Endothelial cell of umbilical vein (primary cell): ENCODE data around the gene RAB43. TPM values are rescaled to one million over a fixed set of nuclear protein-coding genes. Genes with fewer than 3 reads are reported as not detected.

Source experiments
- BruUV-seq: library from RNA; stranded (reverse); fragments of 400-500 nt; replicated peaks from 2 replicates; lab custom pipeline; 2021; lab: Mats Ljungman, UMichigan
- CTCF ChIA-PET: fragments of 300-600, 350-600 bp; sonication (Branson Sonifier 250); formaldehyde crosslinking; loops from one replicate; lab custom pipeline; 2021; ENCODE audit warnings: antibody characterized with exemption, inconsistent platforms; lab: Charles Lee
- POLR2A ChIA-PET: fragments of 300-600, 350-600 bp; sonication (Branson Sonifier 250); formaldehyde crosslinking; loops from one replicate; lab custom pipeline; 2021; ENCODE audit warnings: antibody characterized with exemption, inconsistent platforms; lab: Charles Lee
- DNase-seq: peaks from one replicate; pipeline ENCODE4 v3.0.0-alpha.2; 2011; ENCODE audit warnings: low read depth, low spot score
- FAIRE-seq: peaks from 2 replicates; lab custom pipeline; 2011; peaks lifted over from hg19 to GRCh38; lab: Jason Lieb, UNC
- H2AFZ ChIP-seq: 2 replicates; pipeline ENCODE4 v1.6.0; 2012; ENCODE audit warnings: low read depth, low read length, control low read depth, inconsistent platforms
- H3K27ac ChIP-seq: 2 replicates; pipeline ENCODE4 v1.5.1; 2011; ENCODE audit warnings: low read depth, mild to moderate bottlenecking, control low read depth, low read length, moderate library complexity; ENCODE audit not compliant: insufficient read depth
- H3K27me3 ChIP-seq, 2 experiments: 2 replicates each; pipeline versions ENCODE4 v1.6.0 to v1.6.1; 2011; ENCODE audit warnings: low read length in 2 of 2, mixed read lengths in 1 of 2; ENCODE audit not compliant: control insufficient read depth in 2 of 2, insufficient read depth in 2 of 2
- H3K36me3 ChIP-seq, 2 experiments: 2 replicates in 1 of 2; 3 replicates in 1 of 2; pipeline ENCODE4 v1.5.1; 2011; ENCODE audit warnings: low read length in 2 of 2, mild to moderate bottlenecking in 1 of 2, moderate library complexity in 1 of 2; ENCODE audit not compliant: control insufficient read depth in 2 of 2, insufficient read depth in 2 of 2; ENCODE audit errors: extremely low read depth in 1 of 2
- H3K4me1 ChIP-seq: 3 replicates; pipeline ENCODE4 v1.5.1; 2011; ENCODE audit warnings: mild to moderate bottlenecking, low read length; ENCODE audit not compliant: control insufficient read depth, insufficient read depth; ENCODE audit errors: extremely low read depth
- H3K4me2 ChIP-seq: 2 replicates; pipeline ENCODE4 v1.6.1; 2011; ENCODE audit warnings: low read length, control low read depth, mixed read lengths; ENCODE audit not compliant: insufficient read depth
- H3K4me3 ChIP-seq, 3 experiments: fragments of 200-600 bp in 1 of 3; sonication (generic), shearing (Covaris generic) in 1 of 3; replicated peaks in 1 of 3; 2 replicates each; pipeline ENCODE4 v1.5.1; 2011 to 2016; ENCODE audit warnings: control low read depth in 3 of 3, low read length in 3 of 3, mild to moderate bottlenecking in 2 of 3, inconsistent platforms in 1 of 3, low read depth in 1 of 3, moderate library complexity in 1 of 3; ENCODE audit not compliant: insufficient read depth in 1 of 3
- H3K79me2 ChIP-seq: 2 replicates; pipeline ENCODE4 v1.6.0; 2012; ENCODE audit warnings: low read length, inconsistent platforms; ENCODE audit not compliant: control insufficient read depth, insufficient read depth
- H3K9ac ChIP-seq: replicated peaks from 2 replicates; pipeline ENCODE3; 2011; ENCODE audit warnings: low read length, control low read depth; ENCODE audit not compliant: insufficient read depth; ENCODE audit errors: extremely low read depth
- H3K9me1 ChIP-seq: replicated peaks from 3 replicates; pipeline ENCODE4 v1.6.0; 2011; ENCODE audit warnings: mild to moderate bottlenecking, low read length; ENCODE audit not compliant: control insufficient read depth, insufficient read depth; ENCODE audit errors: extremely low read depth
- H3K9me3 ChIP-seq: replicated peaks from 2 replicates; pipeline ENCODE4 v1.5.1; 2012; ENCODE audit warnings: low read length, inconsistent platforms; ENCODE audit not compliant: control insufficient read depth, insufficient read depth
- H4K20me1 ChIP-seq: replicated peaks from 2 replicates; pipeline ENCODE3; 2011; ENCODE audit warnings: mild to moderate bottlenecking, low read length; ENCODE audit not compliant: control insufficient read depth, insufficient read depth; ENCODE audit errors: extremely low read depth
- EZH2 ChIP-seq: IDR thresholded peaks from 2 replicates; pipeline ENCODE4 v1.6.1; 2012; ENCODE audit warnings: borderline replicate concordance, low read depth, mild to moderate bottlenecking, moderate library complexity, low read length, inconsistent platforms; ENCODE audit not compliant: severe bottlenecking
- FOS ChIP-seq: IDR thresholded peaks from 2 replicates; pipeline ENCODE4 v1.6.1; 2011; ENCODE audit warnings: mild to moderate bottlenecking, low read length, moderate library complexity, borderline replicate concordance; ENCODE audit not compliant: insufficient read depth
- GATA2 ChIP-seq: IDR thresholded peaks from 2 replicates; pipeline ENCODE4 v1.7.0; 2011; ENCODE audit warnings: low read depth, mild to moderate bottlenecking, moderate library complexity, mixed read lengths, low read length; ENCODE audit not compliant: insufficient read length, insufficient read depth
- JUN ChIP-seq: IDR thresholded peaks from 2 replicates; pipeline ENCODE4 v1.6.1; 2011; ENCODE audit warnings: borderline replicate concordance, low read depth; ENCODE audit not compliant: insufficient read length, insufficient read depth
- MYC ChIP-seq: IDR thresholded peaks from one replicate; pipeline ENCODE4 v1.6.1; 2011; ENCODE audit warnings: mild to moderate bottlenecking, low read depth, low read length
- POLR2A ChIP-seq: IDR thresholded peaks from 2 replicates; pipeline ENCODE4 v1.6.1; 2012; ENCODE audit warnings: low read depth, mild to moderate bottlenecking, control low read depth, low read length
- POLR2AphosphoS5 ChIP-seq: IDR thresholded peaks from 2 replicates; pipeline ENCODE4 v1.6.1; 2012; ENCODE audit warnings: low read depth, mild to moderate bottlenecking, control low read depth, low read length, moderate library complexity; ENCODE audit not compliant: insufficient read depth
- dilution Hi-C: fragments of 300-500 bp; cut with MboI; formaldehyde crosslinking; loops from one replicate; pipeline ENCODE4 v1.15.0; 2019; ENCODE audit warnings: low sequenced_read_pairs; ENCODE audit not compliant: extremely low pct_ligation_motif_present
- intact Hi-C: fragments of 100-400 bp; cut with micrococcal nuclease; formaldehyde crosslinking; loops from one replicate; pipeline ENCODE4 v1.10.0; 2022
- polyA plus RNA-seq, 4 experiments: library from polyadenylated mRNA; depleted of rRNA in 3 of 4; stranded (reverse) in 3 of 4; unstranded in 1 of 4; fragments of >200 nt; gene quantifications; 2 replicates each; pipeline versions ENCODE4 v1.2.1 to v1.2.3, GENCODE V29; 2011 to 2012; ENCODE audit warnings: missing spikeins in 1 of 4
- total RNA-seq: library from RNA; stranded (reverse); gene quantifications from 2 replicates; pipeline ENCODE4 v1.2.3, GENCODE V29; 2021
- TF ChIP-seq, protein P1 (sequence below): IDR thresholded peaks from 2 replicates; pipeline ENCODE4 v1.6.1; 2011; ENCODE audit not compliant: insufficient read depth, insufficient read length
- TF ChIP-seq, protein P2 (sequence below), 2 donors: IDR thresholded peaks; 1 replicate in 1 of 2; 2 replicates in 1 of 2; pipeline ENCODE4 v1.5.1; 2011; ENCODE audit warnings: low read length in 2 of 2, mild to moderate bottlenecking in 2 of 2, moderate library complexity in 2 of 2, control low read depth in 1 of 2, inconsistent platforms in 1 of 2, low read depth in 1 of 2; ENCODE audit not compliant: insufficient read depth in 1 of 2; ENCODE audit errors: extremely low read depth in 1 of 2

Gene RAB43
- total and polyA plus RNA-seq, 2 donors (not counting 3 experiments of a cell fraction or from before 2014, with no cell fraction given): 18.5 to 31.5 TPM

DNA sequence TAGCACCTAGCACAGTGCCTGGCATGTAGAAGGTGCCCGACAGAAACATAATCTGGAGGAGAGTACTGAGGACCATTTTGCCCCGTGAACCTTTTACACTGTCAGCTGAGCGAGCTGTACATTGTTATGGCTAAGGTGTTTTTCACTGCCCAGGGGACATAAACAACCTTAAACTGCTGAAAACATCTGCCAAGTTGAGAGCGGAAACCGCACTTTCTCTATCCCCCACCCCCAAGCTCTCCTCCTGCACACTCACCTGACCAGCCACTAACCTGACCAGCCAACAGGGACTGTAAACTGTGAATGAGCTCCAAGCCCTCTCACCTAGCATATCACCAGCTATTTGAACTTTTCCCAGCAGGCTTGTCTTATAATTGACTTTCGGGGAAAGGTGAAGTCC is 17.6 kb downstream of the RAB43 start:
- no peak for DNase-seq
- Histone ChIP-seq H3K36me3 (peaks cover 0 to 15% of the 10 kb centered on the region in 2 experiments), H3K4me3 (no peak overlapping the region), H3K4me1 (no peaks in the 10 kb centered on the region), H3K9me3 (no peaks in the 10 kb centered on the region), H3K27ac (no peak overlapping the region), H3K9me1 (no peaks in the 10 kb centered on the region), H2AFZ (no peak overlapping the region), H3K4me2 (no peak overlapping the region), H3K79me2 (peaks cover 3% of the 10 kb centered on the region), H4K20me1 (peaks cover 2% of the 10 kb centered on the region), H3K27me3 (no peaks in the 10 kb centered on the region), H3K9ac (no peak overlapping the region)
- ChIA-PET CTCF (interaction anchor here (1.2 kb wide), 1 partner anchor 50 kb away, joined by 7 read pairs; no protein-coding TSS in a partner anchor), POLR2A (no interaction called here)
- TF ChIP-seq, protein P1, sequence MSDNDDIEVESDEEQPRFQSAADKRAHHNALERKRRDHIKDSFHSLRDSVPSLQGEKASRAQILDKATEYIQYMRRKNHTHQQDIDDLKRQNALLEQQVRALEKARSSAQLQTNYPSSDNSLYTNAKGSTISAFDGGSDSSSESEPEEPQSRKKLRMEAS: no peak
- TF ChIP-seq EZH2 (no peak), POLR2AphosphoS5 (no peak), GATA2 (no peak), FOS (no peak), JUN (no peak), POLR2A (no peak), MYC (no peak)
- TF ChIP-seq, protein P2, sequence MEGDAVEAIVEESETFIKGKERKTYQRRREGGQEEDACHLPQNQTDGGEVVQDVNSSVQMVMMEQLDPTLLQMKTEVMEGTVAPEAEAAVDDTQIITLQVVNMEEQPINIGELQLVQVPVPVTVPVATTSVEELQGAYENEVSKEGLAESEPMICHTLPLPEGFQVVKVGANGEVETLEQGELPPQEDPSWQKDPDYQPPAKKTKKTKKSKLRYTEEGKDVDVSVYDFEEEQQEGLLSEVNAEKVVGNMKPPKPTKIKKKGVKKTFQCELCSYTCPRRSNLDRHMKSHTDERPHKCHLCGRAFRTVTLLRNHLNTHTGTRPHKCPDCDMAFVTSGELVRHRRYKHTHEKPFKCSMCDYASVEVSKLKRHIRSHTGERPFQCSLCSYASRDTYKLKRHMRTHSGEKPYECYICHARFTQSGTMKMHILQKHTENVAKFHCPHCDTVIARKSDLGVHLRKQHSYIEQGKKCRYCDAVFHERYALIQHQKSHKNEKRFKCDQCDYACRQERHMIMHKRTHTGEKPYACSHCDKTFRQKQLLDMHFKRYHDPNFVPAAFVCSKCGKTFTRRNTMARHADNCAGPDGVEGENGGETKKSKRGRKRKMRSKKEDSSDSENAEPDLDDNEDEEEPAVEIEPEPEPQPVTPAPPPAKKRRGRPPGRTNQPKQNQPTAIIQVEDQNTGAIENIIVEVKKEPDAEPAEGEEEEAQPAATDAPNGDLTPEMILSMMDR (IDR thresholded peaks at IDR 0.05; ENCODE audit: extremely low read depth in 1 of 2, insufficient read depth in 1 of 2, low read depth in 1 of 2, low read length in 2 of 2): no peak
- no TSS peak for BruUV-seq
- dilution Hi-C loops (loop anchor here (25.0 kb wide), 1 partner anchor 192 kb away; no protein-coding TSS in a partner anchor), intact Hi-C loops (no loop called here)
- FAIRE-seq: no peak
